Activated T-cell treated with anti-CD3 and anti-CD28 coated beads, Interleukin-2, amount 50 U/mL, for 1 hour (primary cell): ENCODE data around the gene IPO9.

ENCODE experiments used
- DNase-seq: peaks from one replicate; pipeline ENCODE4 v3.0.0-alpha.2; 2020

Gene IPO9

GRCh38 chr1:201912832-201913231 lies 83.9 kb downstream of the IPO9 start:
- DNase-seq, result no peak

- no peak for DNase-seq
These were observed 85.7 kb downstream of the IPO9 start for GRCh38 chr1:201914456-201915235.

- DNase-seq, result no peak
These were observed 87.8 kb downstream of the IPO9 start for GRCh38 chr1:201916649-201917249.

GRCh38 chr1:201917362-201918033 lies 88.5 kb downstream of the IPO9 start:
- no peak for DNase-seq

- no peak for DNase-seq
These were observed 89.4 kb downstream of the IPO9 start for GRCh38 chr1:201918343-201918742.

- DNase-seq, result no peak
These were observed 93.1 kb downstream of the IPO9 start for GRCh38 chr1:201921952-201922558.

- no peak for DNase-seq
These were observed 96.3 kb downstream of the IPO9 start for GRCh38 chr1:201925301-201925567.

- DNase-seq, result no peak
These were observed 97.2 kb downstream of the IPO9 start for GRCh38 chr1:201925981-201926645.

GRCh38 chr1:201928266-201928665 lies 99.3 kb downstream of the IPO9 start:
- DNase-seq, result no peak

- DNase-seq, result no peak
These were observed 101.2 kb downstream of the IPO9 start for GRCh38 chr1:201930137-201930536.

- DNase-seq, result no peak
These were observed 101.8 kb downstream of the IPO9 start for GRCh38 chr1:201930803-201931202.
